ENCODE measurements around the gene CXCL16. TPM values are rescaled to one million over a fixed set of nuclear protein-coding genes. Genes with fewer than 3 reads are reported as not detected.

CXCL16 gene
- total RNA-seq, 3 donors from 2014 or later, result 0.76 to 1.5 (median 1.3) TPM

GRCh38 chr17:4742133-4742532 lies 2.4 kb upstream of the CXCL16 start:
- Mint-ChIP-seq H3K36me3 (ENCODE audit: insufficient read depth) (no peaks in the 10 kb centered on the region), H3K4me1 (ENCODE audit: low read depth) (peaks cover 15% of the 10 kb centered on the region), H3K27me3 (ENCODE audit: low read depth) (peaks cover 24% of the 10 kb centered on the region), H3K4me3 (no peak overlapping the region), H3K9me3 (no peaks in the 10 kb centered on the region)
- ATAC-seq (no peak), DNase-seq (no peak)

GRCh38 chr17:4741544-4741943 lies 1.8 kb upstream of the CXCL16 start:
- Mint-ChIP-seq H3K36me3 (ENCODE audit: insufficient read depth) (no peaks in the 10 kb centered on the region), H3K9me3 (no peaks in the 10 kb centered on the region), H3K4me1 (ENCODE audit: low read depth) (peaks cover 15% of the 10 kb centered on the region), H3K4me3 (peak overlapping the region; percentile 20), H3K27me3 (ENCODE audit: low read depth) (peaks cover 24% of the 10 kb centered on the region)
- ATAC-seq (no peak), DNase-seq (no peak)

GRCh38 chr17:4740584-4740983 lies 856 bp upstream of the CXCL16 start:
- peaks cover 18% of the 10 kb centered on the region for H3K4me1 Mint-ChIP-seq (ENCODE audit: low read depth)
- peaks cover 24% of the 10 kb centered on the region for H3K27me3 Mint-ChIP-seq (ENCODE audit: low read depth)
- H3K36me3 Mint-ChIP-seq (ENCODE audit: insufficient read depth), result no peaks in the 10 kb centered on the region
- DNase-seq (no peak), ATAC-seq (no peak)
- no peaks in the 10 kb centered on the region for H3K9me3 Mint-ChIP-seq
- H3K4me3 Mint-ChIP-seq, result peak overlapping the region; percentile 76

- H3K4me1 Mint-ChIP-seq (ENCODE audit: low read depth), result peaks cover 18% of the 10 kb centered on the region
- no peaks in the 10 kb centered on the region for H3K36me3 Mint-ChIP-seq (ENCODE audit: insufficient read depth)
- H3K27me3 Mint-ChIP-seq (ENCODE audit: low read depth), result peaks cover 24% of the 10 kb centered on the region
- peak overlapping the region; percentile 76 for H3K4me3 Mint-ChIP-seq
- DNase-seq, result no peak
- no peak for ATAC-seq
- no peaks in the 10 kb centered on the region for H3K9me3 Mint-ChIP-seq
Observed at GRCh38 chr17:4740025-4740351, 260 bp upstream of the CXCL16 start.

- Mint-ChIP-seq H3K9me3 (no peaks in the 10 kb centered on the region), H3K27me3 (ENCODE audit: low read depth) (peaks cover 24% of the 10 kb centered on the region), H3K36me3 (ENCODE audit: insufficient read depth) (peaks cover 1% of the 10 kb centered on the region), H3K4me1 (ENCODE audit: low read depth) (peaks cover 22% of the 10 kb centered on the region), H3K4me3 (peak overlapping the region; percentile 80)
- peak in 1 of 2 donors; percentile 19 for ATAC-seq
- no peak for DNase-seq
Observed at GRCh38 chr17:4738136-4739121, 1.3 kb downstream of the CXCL16 start.

GRCh38 chr17:4735876-4736651 lies 3.7 kb downstream of the CXCL16 start:
- Mint-ChIP-seq H3K4me3 (no peak overlapping the region), H3K4me1 (ENCODE audit: low read depth) (peaks cover 34% of the 10 kb centered on the region), H3K36me3 (ENCODE audit: insufficient read depth) (peaks cover 1% of the 10 kb centered on the region), H3K9me3 (no peaks in the 10 kb centered on the region), H3K27me3 (ENCODE audit: low read depth) (peaks cover 14% of the 10 kb centered on the region)
- ATAC-seq (no peak), DNase-seq (no peak)

- peaks cover 37% of the 10 kb centered on the region for H3K4me1 Mint-ChIP-seq (ENCODE audit: low read depth)
- peaks cover 7% of the 10 kb centered on the region for H3K27me3 Mint-ChIP-seq (ENCODE audit: low read depth)
- no peaks in the 10 kb centered on the region for H3K9me3 Mint-ChIP-seq
- ATAC-seq (no peak), DNase-seq (no peak)
- H3K36me3 Mint-ChIP-seq (ENCODE audit: insufficient read depth), result peaks cover 1% of the 10 kb centered on the region
- no peak overlapping the region for H3K4me3 Mint-ChIP-seq
Observed at GRCh38 chr17:4734857-4735475, 4.8 kb downstream of the CXCL16 start.

GRCh38 chr17:4733073-4733531 lies 6.6 kb downstream of the CXCL16 start:
- Mint-ChIP-seq H3K4me1 (ENCODE audit: low read depth) (peaks cover 27% of the 10 kb centered on the region), H3K9me3 (no peaks in the 10 kb centered on the region), H3K4me3 (no peak overlapping the region), H3K36me3 (ENCODE audit: insufficient read depth) (peaks cover 1% of the 10 kb centered on the region), H3K27me3 (ENCODE audit: low read depth) (peaks cover under 1% of the 10 kb centered on the region)
- ATAC-seq (no peak), DNase-seq (no peak)

- peaks cover 25% of the 10 kb centered on the region for H3K4me1 Mint-ChIP-seq (ENCODE audit: low read depth)
- ATAC-seq (no peak), DNase-seq (no peak)
- no peaks in the 10 kb centered on the region for H3K36me3 Mint-ChIP-seq (ENCODE audit: insufficient read depth)
- no peak overlapping the region for H3K4me3 Mint-ChIP-seq
- no peaks in the 10 kb centered on the region for H3K9me3 Mint-ChIP-seq
- no peaks in the 10 kb centered on the region for H3K27me3 Mint-ChIP-seq (ENCODE audit: low read depth)
Observed at GRCh38 chr17:4728124-4728523, 11.6 kb downstream of the CXCL16 start.

GRCh38 chr17:4725646-4726310 lies 13.9 kb downstream of the CXCL16 start:
- ATAC-seq (no peak), DNase-seq (no peak)
- Mint-ChIP-seq H3K4me3 (no peak overlapping the region), H3K36me3 (ENCODE audit: insufficient read depth) (peaks cover 2% of the 10 kb centered on the region), H3K9me3 (no peaks in the 10 kb centered on the region), H3K27me3 (ENCODE audit: low read depth) (no peaks in the 10 kb centered on the region), H3K4me1 (ENCODE audit: low read depth) (peaks cover 15% of the 10 kb centered on the region)

- no peaks in the 10 kb centered on the region for H3K27me3 Mint-ChIP-seq (ENCODE audit: low read depth)
- peaks cover 10% of the 10 kb centered on the region for H3K4me1 Mint-ChIP-seq (ENCODE audit: low read depth)
- no peak for DNase-seq
- no peak for ATAC-seq
- H3K9me3 Mint-ChIP-seq, result no peaks in the 10 kb centered on the region
- peaks cover 6% of the 10 kb centered on the region for H3K36me3 Mint-ChIP-seq (ENCODE audit: insufficient read depth)
- no peak overlapping the region for H3K4me3 Mint-ChIP-seq
Observed at GRCh38 chr17:4724650-4725049, 15.1 kb downstream of the CXCL16 start.

GRCh38 chr17:4722678-4723240 lies 17.0 kb downstream of the CXCL16 start:
- ATAC-seq, result no peak
- no peaks in the 10 kb centered on the region for H3K27me3 Mint-ChIP-seq (ENCODE audit: low read depth)
- H3K36me3 Mint-ChIP-seq (ENCODE audit: insufficient read depth), result peaks cover 13% of the 10 kb centered on the region
- no peak overlapping the region for H3K4me3 Mint-ChIP-seq
- H3K9me3 Mint-ChIP-seq, result no peaks in the 10 kb centered on the region
- no peak for DNase-seq
- H3K4me1 Mint-ChIP-seq (ENCODE audit: low read depth), result peaks cover 8% of the 10 kb centered on the region

- ATAC-seq, result peak in 1 of 2 donors; percentile 25
Observed at GRCh38 chr17:4721203-4722135, 18.3 kb downstream of the CXCL16 start.

More at GRCh38 chr17:4721203-4722135, 18.3 kb downstream of the CXCL16 start:
- peaks cover 10% of the 10 kb centered on the region for H3K4me1 Mint-ChIP-seq (ENCODE audit: low read depth)
- H3K27me3 Mint-ChIP-seq (ENCODE audit: low read depth), result no peaks in the 10 kb centered on the region
- no peak overlapping the region for H3K4me3 Mint-ChIP-seq
- H3K9me3 Mint-ChIP-seq, result no peaks in the 10 kb centered on the region
- no peak for DNase-seq
- H3K36me3 Mint-ChIP-seq (ENCODE audit: insufficient read depth), result peaks cover 15% of the 10 kb centered on the region

All from activated T-cell treated with anti-CD3 and anti-CD28 coated beads, Interleukin-2, amount 50 U/mL, for 4 hours (primary cell).